GM19467 (cell line): ENCODE results near the gene EIF4E2.

Source experiments
- ATAC-seq: cut with Tn5 transposase; IDR thresholded peaks from one replicate; pipeline ENCODE4 v1.9.1; 2021; ENCODE audit warnings: mild to moderate bottlenecking, moderate library complexity; ENCODE audit not compliant: unreplicated experiment

EIF4E2 gene

DNA sequence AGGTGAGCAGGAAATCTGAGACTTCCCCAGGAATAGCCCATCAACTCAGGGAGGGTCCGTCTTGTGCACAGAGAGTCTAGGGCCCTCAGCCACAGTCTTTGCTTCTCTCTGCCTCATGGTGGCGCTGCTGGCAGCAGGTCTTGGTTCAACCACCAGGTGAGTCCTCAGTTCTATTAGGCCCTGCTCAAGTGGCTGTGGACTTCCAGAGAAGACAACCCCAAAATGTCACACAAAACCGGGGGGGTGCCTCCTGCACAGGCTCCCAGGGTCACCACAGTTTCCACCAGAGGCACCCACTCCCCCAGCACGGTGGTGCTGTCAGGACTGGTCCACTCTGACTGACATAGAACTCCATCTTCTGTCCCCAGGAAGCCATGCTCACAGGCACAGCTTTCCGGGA, 13.4 kb upstream of the EIF4E2 start:
- ATAC-seq = no peak

DNA sequence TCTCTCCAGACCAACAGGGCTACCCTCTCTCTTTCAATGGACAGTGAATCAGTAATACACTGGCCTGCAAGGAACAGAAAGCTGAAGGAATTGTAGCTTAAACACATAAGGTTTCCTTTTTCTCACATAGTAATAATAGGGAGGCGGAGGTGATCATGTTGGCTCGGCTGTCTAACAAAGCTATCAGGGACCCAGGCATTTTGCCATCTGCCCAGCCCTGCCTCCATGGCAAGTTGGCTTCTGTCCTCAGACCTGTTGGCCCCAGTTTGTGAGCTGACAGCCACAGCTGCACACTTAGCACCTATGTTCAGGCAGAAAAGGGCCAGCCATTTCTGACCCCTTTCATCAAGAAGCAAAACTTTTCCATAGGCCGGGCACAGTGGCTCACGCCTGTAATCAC, 13.0 kb upstream of the EIF4E2 start:
- no peak for ATAC-seq

DNA sequence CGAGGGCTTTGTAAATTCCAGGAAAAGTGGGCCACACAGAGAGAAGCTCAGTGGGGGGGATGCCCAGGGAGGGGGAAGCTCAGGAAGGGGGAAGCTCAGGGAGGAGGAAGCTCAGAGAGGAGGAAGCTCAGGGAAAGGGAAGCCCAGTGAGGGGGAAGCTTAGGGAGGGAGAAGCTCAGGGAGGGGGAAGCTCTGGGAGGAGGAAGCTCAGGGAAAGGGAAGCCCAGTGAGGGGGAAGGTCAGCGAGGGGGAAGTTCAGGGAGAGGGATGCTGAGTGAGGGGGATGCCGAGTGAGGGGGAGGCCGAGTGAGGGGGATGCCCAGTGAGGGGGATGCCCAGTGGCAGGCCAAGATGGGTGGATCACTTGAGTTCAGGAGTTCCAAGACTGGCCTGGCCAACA, 11.8 kb upstream of the EIF4E2 start:
- no peak for ATAC-seq

GRCh38 chr2:232539298-232540231, 10.9 kb upstream of the EIF4E2 start, which contains the start of gene CHRNG:
Gene CHRNG (plus strand): TSS chr2:232539692. CDS start chr2:232539748, 56 bp downstream.
- ATAC-seq = no peak

- ATAC-seq = no peak
Measured at GRCh38 chr2:232540441-232541041, 9.9 kb upstream of the EIF4E2 start.

GRCh38 chr2:232541195-232541960, 9.1 kb upstream of the EIF4E2 start:
- ATAC-seq = no peak

GRCh38 chr2:232541961-232542714, 8.4 kb upstream of the EIF4E2 start:
- ATAC-seq = no peak

DNA sequence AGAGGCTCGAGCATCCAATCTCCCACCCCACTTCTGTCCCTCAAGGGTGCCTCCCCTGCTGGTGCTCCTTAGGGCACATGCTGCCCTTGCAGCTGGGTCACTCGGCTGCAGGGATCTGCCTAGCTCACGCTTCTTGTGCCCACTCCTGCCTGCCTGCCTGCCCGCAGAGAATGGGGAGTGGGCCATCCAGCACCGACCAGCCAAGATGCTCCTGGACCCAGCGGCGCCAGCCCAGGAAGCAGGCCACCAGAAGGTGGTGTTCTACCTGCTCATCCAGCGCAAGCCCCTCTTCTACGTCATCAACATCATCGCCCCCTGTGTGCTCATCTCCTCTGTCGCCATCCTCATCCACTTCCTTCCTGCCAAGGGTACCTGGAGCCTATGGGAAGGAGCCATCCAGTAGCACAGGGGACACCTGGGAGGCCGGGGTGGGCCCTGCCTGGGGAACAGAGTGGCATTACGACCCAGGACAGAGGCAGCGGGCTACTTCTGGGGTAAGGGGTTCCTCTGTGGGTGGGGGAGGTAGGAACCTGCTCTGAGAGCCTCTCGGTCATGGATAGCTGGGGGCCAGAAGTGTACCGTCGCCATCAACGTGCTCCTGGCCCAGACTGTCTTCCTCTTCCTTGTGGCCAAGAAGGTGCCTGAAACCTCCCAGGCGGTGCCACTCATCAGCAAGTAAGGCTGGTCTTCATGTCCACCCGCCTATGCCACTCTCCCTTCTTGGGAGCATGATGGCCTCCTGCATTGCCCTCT, 7.6 kb upstream of the EIF4E2 start:
- ATAC-seq = no peak

GRCh38 chr2:232543491-232543890, 7.0 kb upstream of the EIF4E2 start:
- no peak for ATAC-seq

DNA sequence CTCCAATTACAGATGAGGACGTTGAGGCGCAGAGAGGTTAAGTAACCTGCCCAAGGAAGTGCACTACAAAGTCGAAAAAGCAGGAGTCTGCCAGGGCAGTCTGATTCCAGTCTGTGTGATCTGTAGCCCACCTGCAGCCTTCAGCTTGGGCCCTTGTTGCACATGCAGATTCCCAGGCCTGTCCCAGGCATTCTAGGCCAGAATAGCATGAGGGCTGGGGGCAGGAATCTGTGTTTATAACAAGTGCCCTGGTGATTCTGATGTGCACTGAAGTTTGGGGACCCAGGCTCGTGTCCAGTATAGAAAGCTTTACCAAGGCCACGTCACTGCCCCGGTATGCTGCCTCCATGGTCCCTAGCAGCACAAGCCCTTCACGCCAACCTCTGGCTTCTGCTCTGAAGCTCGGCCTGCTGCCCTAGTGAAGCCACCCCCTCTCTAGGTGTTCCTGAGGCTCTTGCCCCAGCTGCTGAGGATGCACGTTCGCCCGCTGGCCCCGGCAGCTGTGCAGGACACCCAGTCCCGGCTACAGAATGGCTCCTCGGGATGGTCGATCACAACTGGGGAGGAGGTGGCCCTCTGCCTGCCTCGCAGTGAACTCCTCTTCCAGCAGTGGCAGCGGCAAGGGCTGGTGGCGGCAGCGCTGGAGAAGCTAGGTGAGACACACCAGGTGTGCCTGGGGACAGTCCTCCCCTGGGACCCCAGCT, 6.4 kb upstream of the EIF4E2 start:
- no peak for ATAC-seq

GRCh38 chr2:232544674-232545073, 5.8 kb upstream of the EIF4E2 start:
- ATAC-seq = no peak

- no peak for ATAC-seq
Measured at GRCh38 chr2:232545511-232546375, 4.7 kb upstream of the EIF4E2 start.

GRCh38 chr2:232547991-232548390, 2.5 kb upstream of the EIF4E2 start:
- no peak for ATAC-seq

- ATAC-seq = no peak
Measured at GRCh38 chr2:232549655-232550353, 685 bp upstream of the EIF4E2 start.

GRCh38 chr2:232551250-232551638, 755 bp downstream of the EIF4E2 start:
- no peak for ATAC-seq

DNA sequence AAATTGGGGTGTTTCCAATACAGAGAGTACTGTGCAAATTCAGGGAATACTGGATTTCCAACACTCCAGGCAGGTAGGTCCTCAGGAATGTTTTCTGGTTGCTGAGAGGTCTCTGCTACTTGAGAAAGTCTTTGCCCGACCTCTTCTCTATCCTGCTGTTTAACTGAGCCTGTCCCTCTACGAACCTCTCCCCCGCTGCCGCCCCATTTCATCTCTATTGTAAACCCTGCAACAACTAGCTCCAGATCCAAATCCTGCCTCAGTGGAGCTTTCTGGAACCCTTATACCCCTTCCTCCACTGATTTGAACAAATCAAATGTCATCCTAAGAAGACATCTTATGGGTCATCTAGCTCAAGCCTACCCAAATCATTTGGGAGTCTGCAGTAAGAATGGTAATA, 1.3 kb downstream of the EIF4E2 start:
- ATAC-seq = no peak

- no peak for ATAC-seq
Measured at GRCh38 chr2:232556426-232556825, 5.9 kb downstream of the EIF4E2 start.
